ENCODE results near the gene PCAT6.
"Not testable (repeated sequence)": the region's sequence is repeated elsewhere in the genome, so short reads cannot be mapped to it uniquely, and the experiment has no call there.

Gene PCAT6

DNA sequence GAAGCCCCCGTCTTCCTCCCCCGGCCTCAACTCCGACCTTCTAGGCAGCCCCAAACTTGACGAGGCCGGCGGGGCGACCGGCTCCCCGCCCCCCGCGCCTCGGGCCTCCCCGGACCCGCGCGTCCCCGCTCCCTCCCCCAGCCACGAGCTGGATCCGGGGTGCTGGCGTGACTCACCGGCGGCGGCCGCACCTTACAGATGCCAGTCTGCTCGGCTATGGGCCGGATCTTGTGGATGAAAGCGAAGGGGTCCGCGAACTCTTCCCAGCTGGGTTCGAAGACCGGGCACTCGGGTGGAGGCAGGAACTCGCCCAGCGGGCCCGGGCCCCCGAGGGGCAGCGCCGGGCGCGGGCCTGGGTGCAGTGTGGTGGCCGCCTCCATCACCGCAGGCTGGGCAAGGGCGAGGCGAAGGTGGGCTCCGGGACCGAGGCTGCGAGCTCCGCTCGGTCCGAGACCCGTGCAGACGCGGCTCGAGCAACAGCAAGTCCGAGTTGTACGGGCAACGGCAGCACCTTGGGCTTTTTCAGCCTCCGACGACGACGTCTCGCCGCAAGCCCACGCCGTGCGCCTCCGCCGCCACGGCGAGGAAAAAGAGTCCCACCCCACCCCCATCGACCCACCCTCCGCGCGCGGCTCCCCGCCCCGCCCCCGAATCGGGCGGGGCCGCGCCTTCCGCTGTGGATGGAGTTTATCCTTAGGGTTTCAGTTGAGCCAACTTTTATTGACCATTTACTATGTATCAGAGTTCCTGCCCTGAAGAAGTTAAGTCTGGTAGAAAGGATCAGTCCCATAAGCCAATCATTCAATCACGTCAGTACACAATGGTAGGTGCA, 2.6 kb upstream of the PCAT6 start, which contains the start of gene KDM5B:
Gene KDM5B (minus strand): TSS at position 496 of the 832 bp plus-strand sequence. CDS start 116 bp downstream, at position 380.
- DNase-seq = peak; percentile 79

DNA sequence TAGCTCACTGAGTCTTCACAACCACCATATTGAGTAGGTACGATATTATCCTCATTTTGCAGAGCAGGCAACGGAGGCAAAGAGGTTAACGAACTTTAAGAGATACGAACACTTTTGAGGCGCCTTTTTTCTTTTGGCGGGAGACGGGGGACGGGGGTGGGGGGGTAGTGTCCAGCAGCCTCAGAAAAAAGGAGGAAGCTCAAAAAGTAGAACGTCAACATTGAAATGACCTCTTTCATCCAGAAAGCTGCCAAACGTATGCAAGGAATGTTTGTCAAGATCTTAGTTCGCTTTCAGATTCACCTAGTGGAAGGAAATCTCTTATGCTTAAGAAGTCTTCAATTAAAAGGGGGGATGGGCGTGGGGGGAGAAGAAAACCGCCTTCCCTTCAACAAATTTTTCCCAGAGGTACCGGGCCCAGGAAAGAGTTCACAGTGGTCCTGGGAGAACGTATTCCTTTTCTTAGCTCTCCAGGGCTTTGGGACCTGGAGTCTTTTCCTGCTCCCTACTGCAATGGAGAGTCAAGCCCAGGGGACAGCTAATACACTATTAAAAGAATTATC, 1.1 kb upstream of the PCAT6 start:
- DNase-seq = no peak

GRCh38 chr1:202810193-202810614, 550 bp upstream of the PCAT6 start:
- no peak for DNase-seq

DNA sequence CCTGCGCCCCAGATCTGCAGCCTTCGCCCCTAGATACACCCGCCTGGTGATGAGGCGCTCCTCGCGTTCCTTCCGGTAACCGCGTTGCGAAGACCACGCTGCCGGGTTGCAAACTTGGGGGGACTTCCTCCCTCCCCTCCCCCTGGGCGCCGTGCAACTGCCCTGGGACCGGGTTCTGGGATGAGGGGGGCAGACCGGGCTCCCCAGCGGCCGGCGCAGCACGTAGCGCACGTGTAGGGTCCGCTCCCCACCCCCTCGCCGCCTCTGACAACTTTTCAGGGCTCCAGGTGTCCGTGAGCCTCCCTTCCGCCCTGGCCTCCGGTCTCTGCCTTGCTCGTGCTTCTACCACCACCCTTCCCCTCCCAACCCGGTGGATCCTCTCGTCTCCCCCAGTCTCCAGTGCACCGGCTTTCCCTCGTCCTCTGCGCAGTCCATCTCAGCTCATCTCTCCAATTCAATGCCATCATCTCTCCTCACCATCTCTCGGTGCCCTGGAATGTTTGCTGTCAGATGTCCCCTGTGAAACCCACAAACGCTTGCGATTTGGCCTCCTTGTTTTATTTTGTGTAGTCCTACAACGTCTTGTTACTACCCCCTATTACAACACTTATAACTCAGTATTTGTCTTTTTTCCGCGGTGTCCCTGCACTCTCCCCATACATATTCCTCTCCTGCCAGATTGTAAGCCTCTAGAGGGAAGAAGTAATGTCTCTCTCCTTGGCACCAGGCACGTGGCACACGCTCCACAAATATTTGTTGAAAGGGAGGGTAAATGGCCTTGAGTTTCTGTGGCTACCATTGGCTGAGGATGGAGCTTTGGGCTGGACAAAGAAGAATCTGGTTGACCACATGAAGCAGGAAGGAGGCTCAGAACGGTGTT, 782 bp downstream of the PCAT6 start:
- DNase-seq = no peak

- DNase-seq = no peak
Observed at GRCh38 chr1:202812176-202813026, 1.6 kb downstream of the PCAT6 start.

DNA sequence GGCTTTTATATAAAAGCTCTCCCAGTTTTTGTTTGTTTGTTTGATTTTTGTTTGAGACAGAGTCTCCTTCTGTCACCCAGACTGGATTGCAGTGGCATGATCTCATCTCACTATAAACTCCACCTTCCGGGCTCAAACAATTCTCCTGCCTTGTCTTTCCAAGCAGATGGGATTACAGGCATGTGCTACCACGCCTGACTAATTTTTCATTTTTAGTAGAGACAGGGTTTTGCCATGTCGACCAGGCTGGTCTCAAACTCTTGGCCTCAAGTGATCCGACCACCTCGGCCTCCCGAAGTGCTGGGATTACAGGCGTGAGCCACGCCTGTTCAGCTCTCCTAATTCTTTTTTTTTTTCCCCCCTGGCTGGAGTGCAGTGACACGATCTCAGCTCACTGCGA, 4.4 kb downstream of the PCAT6 start:
- no peak for DNase-seq

DNA sequence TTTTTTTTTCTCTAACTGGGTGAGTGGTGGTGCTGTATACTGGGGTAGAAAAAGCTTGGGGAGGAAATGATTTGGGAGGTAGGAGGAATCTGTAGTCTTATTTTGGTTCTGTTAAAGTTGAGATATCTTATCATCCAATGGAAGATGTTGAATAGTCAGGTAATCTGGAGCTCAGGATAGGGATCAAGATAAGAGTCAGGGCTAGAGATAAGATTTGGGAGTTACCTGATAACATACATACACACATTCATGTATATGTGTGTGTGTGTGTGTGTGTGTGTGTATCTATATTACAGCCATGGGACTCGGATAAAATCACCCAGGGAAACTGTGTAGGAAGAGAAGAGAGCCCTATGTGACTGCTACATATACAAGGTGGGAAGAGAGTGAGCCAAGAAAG, 8.1 kb downstream of the PCAT6 start:
- no peak for DNase-seq

GRCh38 chr1:202821467-202821866, 10.7 kb downstream of the PCAT6 start:
- DNase-seq = no peak

GRCh38 chr1:202825748-202826147, 15.0 kb downstream of the PCAT6 start:
- DNase-seq = no peak

DNA sequence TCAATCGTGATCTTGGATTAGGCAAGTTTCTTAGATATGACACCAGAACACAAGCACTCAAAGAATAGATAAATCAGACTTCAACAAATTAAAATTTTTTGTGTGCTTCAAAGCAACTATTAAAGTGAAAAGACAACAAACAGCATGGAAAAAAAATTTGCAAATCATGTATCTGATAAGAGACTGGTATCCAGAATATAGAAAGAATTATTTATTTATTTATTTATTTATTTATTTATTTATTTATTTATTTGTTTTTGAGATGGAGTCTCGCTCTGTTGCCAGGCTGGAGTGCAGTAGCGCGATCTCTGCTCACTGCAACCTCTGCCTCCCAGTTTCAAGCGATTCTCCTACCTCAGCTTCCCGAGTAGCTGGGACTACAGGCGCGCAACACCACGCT, 18.5 kb downstream of the PCAT6 start:
- DNase-seq = not testable (repeated sequence)

- DNase-seq = no peak
Observed at GRCh38 chr1:202831906-202832305, 21.2 kb downstream of the PCAT6 start.

GRCh38 chr1:202834771-202835547, 24.2 kb downstream of the PCAT6 start:
- no peak for DNase-seq

DNA sequence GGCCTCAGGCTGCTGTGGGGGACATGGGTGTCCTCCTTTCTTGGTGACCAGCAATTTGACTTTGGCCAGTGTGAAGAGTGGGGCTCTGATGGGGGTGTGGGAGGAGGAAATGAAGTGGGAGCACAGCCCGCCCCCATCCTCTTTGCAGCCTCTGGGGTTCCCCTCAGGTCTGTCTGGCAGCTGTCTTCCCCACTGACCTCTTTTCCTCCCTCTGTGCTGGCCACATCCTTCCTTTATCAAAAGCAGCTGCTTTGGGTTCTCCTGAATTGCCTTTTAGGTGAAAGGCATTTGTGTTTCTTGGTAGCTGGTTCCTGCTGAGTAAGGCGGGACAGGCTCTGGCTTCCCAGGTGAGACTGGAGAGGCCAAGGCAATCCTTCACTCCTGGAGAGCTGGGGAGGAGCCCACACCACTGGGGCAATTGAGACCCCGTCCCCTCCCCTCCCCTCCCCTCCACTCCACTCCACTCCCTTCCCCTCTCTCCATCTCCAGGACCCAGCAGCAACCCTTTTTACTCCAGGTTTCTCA, 24.9 kb downstream of the PCAT6 start:
- DNase-seq = no peak

DNA sequence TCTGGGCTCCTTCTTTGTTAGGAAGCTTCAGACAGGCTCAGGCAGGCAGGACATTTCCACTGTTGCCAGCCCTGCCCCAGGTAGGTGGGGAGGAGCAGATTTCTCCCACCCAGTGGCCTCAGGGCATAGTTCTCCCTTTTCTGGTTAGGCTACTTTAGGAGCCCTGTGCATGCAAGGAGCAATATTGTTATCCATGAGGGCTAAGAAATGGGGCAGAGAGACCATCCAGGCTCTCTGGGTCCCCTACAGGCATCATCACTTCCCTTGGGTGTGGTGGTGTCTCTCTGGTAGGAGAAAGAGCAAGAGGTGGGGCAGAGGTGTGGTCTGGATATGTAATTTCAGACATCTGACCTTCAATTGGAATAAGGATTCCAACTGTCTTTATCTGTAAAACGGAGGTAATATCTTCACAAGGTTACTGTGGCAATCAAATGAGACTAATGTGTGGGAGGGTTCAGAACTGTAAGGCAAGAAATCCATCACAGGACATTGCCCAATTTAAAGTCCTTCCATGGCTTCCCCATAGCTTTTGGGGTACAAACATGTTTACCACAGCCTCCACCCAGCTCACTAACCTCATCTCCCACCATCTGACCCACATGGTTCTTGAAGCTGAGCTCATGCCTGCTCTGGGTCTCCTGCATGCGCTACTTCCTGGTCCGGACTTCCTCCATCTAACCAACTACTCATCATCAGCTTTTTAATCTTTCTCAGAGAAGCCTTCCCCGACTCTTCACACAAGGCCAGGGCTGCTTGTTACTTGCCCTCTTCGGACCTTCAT, 26.1 kb downstream of the PCAT6 start:
- DNase-seq = no peak

- DNase-seq = no peak
Observed at GRCh38 chr1:202837746-202838262, 27.1 kb downstream of the PCAT6 start.

DNA sequence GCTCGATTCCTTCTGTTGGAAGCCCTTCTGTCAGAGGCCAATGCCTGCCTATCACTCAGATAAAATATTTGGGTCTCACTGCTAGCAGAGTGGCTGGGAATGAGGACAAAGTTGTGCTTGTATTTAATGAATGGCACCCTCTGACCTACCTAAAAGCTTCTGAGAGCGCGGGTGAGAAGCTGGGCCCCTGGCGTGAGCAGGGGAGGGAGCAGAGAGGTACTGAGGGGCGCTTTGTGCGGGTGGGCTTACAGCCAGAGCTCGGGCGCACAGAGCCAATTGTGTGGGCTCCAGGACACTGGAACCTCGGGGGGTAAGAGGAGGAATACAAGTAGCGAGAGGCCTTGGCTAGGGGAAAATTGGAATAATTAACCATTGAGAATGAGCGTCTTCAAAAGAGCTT, 32.3 kb downstream of the PCAT6 start:
- no peak for DNase-seq

DNA sequence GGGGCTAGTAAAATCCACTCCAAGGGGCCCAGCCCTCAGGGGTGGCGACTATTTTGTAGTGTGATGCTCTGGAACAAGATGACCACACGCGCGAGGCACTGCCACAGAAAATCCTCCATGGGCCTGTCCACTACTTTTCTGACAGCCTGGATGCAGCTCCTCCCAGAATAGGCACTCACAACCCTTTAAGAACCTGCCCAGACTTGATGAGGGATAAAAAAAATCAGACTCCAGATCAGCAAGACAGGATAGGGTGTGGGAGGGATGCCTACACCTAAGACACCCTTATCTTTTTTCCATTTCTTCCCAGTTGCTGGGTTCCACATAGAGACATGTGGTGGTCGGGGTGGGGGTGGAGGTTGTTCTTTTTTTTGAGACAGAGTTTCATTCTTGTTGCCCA, 33.5 kb downstream of the PCAT6 start:
- no peak for DNase-seq

DNA sequence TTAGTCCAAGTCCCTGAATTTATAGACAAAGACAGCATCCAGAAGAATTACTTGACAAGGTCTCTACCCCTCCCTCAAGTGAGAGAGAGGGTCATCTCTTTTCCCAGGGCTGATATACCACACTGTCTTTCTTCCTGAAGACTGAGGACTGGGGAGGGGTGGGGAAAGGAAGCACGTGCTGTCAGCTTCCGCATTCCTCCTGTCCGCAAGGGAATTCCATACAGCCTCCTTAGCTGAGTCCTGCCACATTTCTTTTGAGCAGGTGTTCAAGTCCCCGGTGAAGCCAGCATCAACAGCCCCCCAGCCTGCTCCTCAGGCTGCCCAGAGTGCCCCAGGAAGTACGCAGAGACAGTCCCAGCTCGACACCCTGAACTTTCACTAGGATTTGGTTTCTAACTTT, 34.2 kb downstream of the PCAT6 start:
- DNase-seq = no peak

GRCh38 chr1:202848191-202848542, 37.4 kb downstream of the PCAT6 start:
- DNase-seq = no peak

DNA sequence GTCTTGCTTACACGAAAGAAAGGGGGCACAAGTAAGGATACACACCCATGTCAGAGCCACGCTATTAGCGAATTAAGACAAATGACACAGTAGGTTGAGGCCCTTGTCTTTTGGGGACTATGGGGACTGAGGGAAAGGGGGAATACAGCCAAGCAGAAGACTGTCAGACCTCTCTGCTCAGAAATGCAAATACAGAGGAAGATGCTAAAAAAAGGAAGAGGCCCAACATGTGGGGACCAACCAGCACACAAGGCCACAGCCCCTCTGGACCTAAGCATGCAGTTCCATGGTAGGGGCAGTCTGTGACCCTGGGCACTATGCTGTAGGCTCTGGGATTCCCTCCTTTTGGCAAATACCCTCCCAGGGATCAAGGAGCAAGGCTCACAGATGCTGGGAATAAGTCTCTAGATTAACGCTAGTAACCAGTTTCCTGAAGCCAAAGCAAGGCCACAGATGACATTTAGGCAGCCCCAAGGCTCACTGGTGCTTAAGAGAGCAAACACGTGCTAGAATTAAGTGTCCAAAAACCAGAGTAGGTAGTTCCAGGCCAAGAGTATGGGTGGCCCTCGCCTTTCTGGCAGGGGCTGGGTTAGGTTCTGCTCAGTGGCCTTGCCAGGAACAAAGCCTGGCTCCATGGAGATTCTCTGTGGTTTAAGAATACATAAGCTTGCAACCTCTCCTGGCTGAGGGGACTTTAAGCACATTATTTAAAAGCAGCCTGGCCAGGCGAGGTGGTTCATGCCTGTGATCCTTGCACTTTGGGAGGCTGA, 40.0 kb downstream of the PCAT6 start:
- DNase-seq = no peak
